A549 (cell line): ENCODE measurements around the gene LIMS1. TPM values are rescaled to one million over a fixed set of nuclear protein-coding genes. Genes with fewer than 3 reads are reported as not detected.

Source experiments
- ATAC-seq, 2 experiments: fragments of 200-7000 bp in 1 of 2; fragments of >200 bp in 1 of 2; cut with Nextera tagmentation in 1 of 2; cut with Tn5 transposase in 1 of 2; 3 replicates each; pipeline versions ENCODE4 v1.8.0 to v1.9.1; 2018 to 2020; ENCODE audit warnings: mild to moderate bottlenecking in 1 of 2, moderate library complexity in 1 of 2
- CTCF ChIA-PET: fragments of 300-600 bp; sonication (Branson Sonifier 250); formaldehyde crosslinking; extraction: SDS; loops from one replicate; lab custom pipeline; 2021; ENCODE audit warnings: antibody characterized with exemption, inconsistent platforms; lab: Yijun Ruan, JAX
- POLR2A ChIA-PET: fragments of 350-600 bp; formaldehyde crosslinking; extraction: SDS; loops from one replicate; lab custom pipeline; 2021; ENCODE audit warnings: antibody characterized with exemption, inconsistent platforms; lab: Yijun Ruan, JAX
- DNase-seq, 2 experiments: peaks; one replicate each; pipeline versions ENCODE4 v3.0.0 to v3.0.0-alpha.2; 2011 to 2016; ENCODE audit warnings: low read depth in 1 of 2, low spot score in 1 of 2
- FAIRE-seq: peaks from 2 replicates; lab custom pipeline; 2011; peaks lifted over from hg19 to GRCh38; lab: Jason Lieb, UNC
- H3K27ac ChIP-seq, 2 experiments: fragments of >200 bp; sonication (Bioruptor Twin); formaldehyde crosslinking; 3 replicates each; pipeline ENCODE4 v1.5.1; 2016 to 2017
- H3K4me1 ChIP-seq: fragments of >200 bp; sonication (Bioruptor Twin); formaldehyde crosslinking; 3 replicates; pipeline ENCODE4 v1.6.1; 2016
- H3K4me2 ChIP-seq: fragments of >200 bp; sonication (Bioruptor Twin); formaldehyde crosslinking; 3 replicates; pipeline ENCODE4 v1.6.1; 2016
- H3K4me3 ChIP-seq: fragments of >200 bp; sonication (Bioruptor Twin); formaldehyde crosslinking; 3 replicates; pipeline ENCODE4 v1.5.1; 2016
- H3K9me3 ChIP-seq: fragments of >200 bp; sonication (Bioruptor Twin); formaldehyde crosslinking; 3 replicates; pipeline ENCODE4 v1.6.1; 2016
- BCL3 ChIP-seq: fragments of >200 bp; sonication (Bioruptor Twin); formaldehyde crosslinking; IDR thresholded peaks from 3 replicates; pipeline ENCODE4 v1.6.1; 2016
- CBX8 ChIP-seq: fragments of 200-600 bp; sonication (generic); IDR thresholded peaks from 2 replicates; pipeline ENCODE4 v1.6.1; 2016
- CEBPB ChIP-seq, 2 experiments: fragments of >200 bp in 1 of 2; sonication (Bioruptor Twin) in 1 of 2; formaldehyde crosslinking in 1 of 2; IDR thresholded peaks; 2 replicates each; pipeline ENCODE4 v1.6.1; 2012 to 2016
- E2F6 ChIP-seq: IDR thresholded peaks from 2 replicates; pipeline ENCODE4 v1.6.1; 2012; ENCODE audit warnings: low read depth, borderline replicate concordance
- FOSL2 ChIP-seq, 2 experiments: fragments of 450-650 bp in 1 of 2; fragments of >200 bp in 1 of 2; sonication (Bioruptor Twin) in 1 of 2; formaldehyde crosslinking; IDR thresholded peaks; 2 replicates each; pipeline versions ENCODE4 v1.5.0 to v1.6.1; 2016 to 2020; ENCODE audit warnings: mild to moderate bottlenecking in 1 of 2, moderate library complexity in 1 of 2
- GATA3 ChIP-seq: IDR thresholded peaks from 2 replicates; pipeline ENCODE4 v1.6.1; 2012; ENCODE audit warnings: borderline replicate concordance
- HDAC2 ChIP-seq: fragments of 200-600 bp; sonication (generic); IDR thresholded peaks from 2 replicates; pipeline ENCODE4 v1.6.1; 2016
- HEYL ChIP-seq: fragments of 250-450 bp; sonication (Bioruptor Pico); IDR thresholded peaks from 2 replicates; pipeline ENCODE4 v1.8.0; 2021; ENCODE audit warnings: mild to moderate bottlenecking, moderate library complexity
- HOXA7 ChIP-seq: fragments of 250-450 bp; sonication (Bioruptor Pico); IDR thresholded peaks from 2 replicates; pipeline ENCODE4 v1.5.0; 2020; ENCODE audit warnings: mild to moderate bottlenecking, moderate library complexity
- HOXB13 ChIP-seq: fragments of 250-450 bp; sonication (Bioruptor Pico); IDR thresholded peaks from 2 replicates; pipeline ENCODE4 v1.5.0; 2020; ENCODE audit warnings: low read depth, mild to moderate bottlenecking, moderate library complexity
- HOXB5 ChIP-seq: fragments of 250-450 bp; sonication (Bioruptor Pico); IDR thresholded peaks from 2 replicates; pipeline ENCODE4 v1.5.0; 2020; ENCODE audit warnings: mild to moderate bottlenecking, moderate library complexity
- JUN ChIP-seq, 2 experiments: fragments of >200 bp; sonication (Bioruptor Twin); formaldehyde crosslinking; IDR thresholded peaks; 2 replicates in 1 of 2; 3 replicates in 1 of 2; pipeline ENCODE4 v1.6.1; 2016 to 2017
- KDM1A ChIP-seq: fragments of 200-600 bp; sonication (generic); IDR thresholded peaks from 2 replicates; pipeline ENCODE4 v1.6.1; 2016; ENCODE audit warnings: low read depth, mild to moderate bottlenecking
- KDM5A ChIP-seq: fragments of 200-600 bp; sonication (generic); IDR thresholded peaks from 2 replicates; pipeline ENCODE4 v1.6.1; 2016; ENCODE audit warnings: antibody characterized with exemption, mild to moderate bottlenecking
- MAFK ChIP-seq: fragments of 450-650 bp; IDR thresholded peaks from 2 replicates; pipeline ENCODE4 v1.6.1; 2014; ENCODE audit not compliant: partially characterized antibody
- MAX ChIP-seq: IDR thresholded peaks from 2 replicates; pipeline ENCODE4 v1.6.1; 2012
- MYC ChIP-seq: IDR thresholded peaks from 2 replicates; pipeline ENCODE4 v1.6.1; 2012; ENCODE audit warnings: mild to moderate bottlenecking, inconsistent platforms, low read length, improper control_type of control experiment, borderline replicate concordance
- NR3C1 ChIP-seq: fragments of >200 bp; sonication (Bioruptor Twin); formaldehyde crosslinking; IDR thresholded peaks from 3 replicates; pipeline ENCODE4 v1.6.1; 2017
- PHF8 ChIP-seq: fragments of 200-600 bp; sonication (generic); IDR thresholded peaks from 2 replicates; pipeline ENCODE4 v1.6.1; 2016; ENCODE audit warnings: low read depth, mild to moderate bottlenecking, antibody characterized with exemption, moderate library complexity, borderline replicate concordance
- POLR2A ChIP-seq: IDR thresholded peaks from 2 replicates; pipeline ENCODE4 v1.6.1; 2012; ENCODE audit warnings: mild to moderate bottlenecking, low read length
- POLR2AphosphoS2 ChIP-seq: conservative IDR thresholded peaks from 2 replicates; pipeline ENCODE4 v1.6.1; 2012; ENCODE audit warnings: low read length, improper control_type of control experiment, inconsistent platforms
- RNF2 ChIP-seq: fragments of 200-600 bp; sonication (generic); IDR thresholded peaks from 2 replicates; pipeline ENCODE4 v1.6.1; 2016; ENCODE audit warnings: low read depth, mild to moderate bottlenecking, antibody characterized with exemption, moderate library complexity, borderline replicate concordance
- TP53 ChIP-seq: fragments of 250-450 bp; sonication (Bioruptor Pico); IDR thresholded peaks from 2 replicates; pipeline ENCODE4 v1.5.0; 2021; ENCODE audit warnings: mild to moderate bottlenecking, moderate library complexity
- ZC3H11A ChIP-seq: fragments of 450-650 bp; IDR thresholded peaks from 2 replicates; pipeline ENCODE4 v1.6.1; 2014; ENCODE audit warnings: antibody characterized with exemption, mild to moderate bottlenecking
- ZNF302 ChIP-seq: fragments of 250-450 bp; sonication (Bioruptor Pico); IDR thresholded peaks from 2 replicates; pipeline ENCODE4 v1.9.0; 2021; ENCODE audit warnings: inconsistent platforms, mild to moderate bottlenecking, moderate library complexity
- WGBS: methylation state at CpG from one replicate; pipeline ENCODE4 v1.1.6; 2017; ENCODE audit errors: missing lambda C conversion rate; 5-methylcytosine and 5-hydroxymethylcytosine counted together
- polyA plus RNA-seq, 4 experiments: library from polyadenylated mRNA; depleted of rRNA in 3 of 4; stranded (reverse); fragments of >200 nt; fragmentation: RNase III in 1 of 4; extraction: RNeasy Plus Mini Kit Qiagen cat#74134 plus additional on column Dnase treatment in 1 of 4; gene quantifications; 2 replicates in 3 of 4; 3 replicates in 1 of 4; pipeline ENCODE4 v1.2.3, GENCODE V29; 2011 to 2017
- TF ChIP-seq, protein P1 (sequence below): fragments of 200-600 bp; sonication (generic); IDR thresholded peaks from 2 replicates; pipeline ENCODE4 v1.6.1; 2016; ENCODE audit warnings: antibody characterized with exemption, mild to moderate bottlenecking, moderate library complexity
- TF ChIP-seq, protein P2 (sequence below): IDR thresholded peaks from 2 replicates; pipeline ENCODE4 v1.6.1; 2012
- TF ChIP-seq, protein P3 (sequence below): fragments of 250-450 bp; sonication (Bioruptor Pico); IDR thresholded peaks from 2 replicates; pipeline ENCODE4 v1.5.0; 2021; ENCODE audit warnings: mild to moderate bottlenecking, moderate library complexity, borderline replicate concordance
- TF ChIP-seq, protein P4 (sequence below): fragments of 250-450 bp; sonication (Bioruptor Pico); IDR thresholded peaks from 2 replicates; pipeline ENCODE4 v1.5.0; 2020; ENCODE audit warnings: low read depth, mild to moderate bottlenecking, moderate library complexity

Gene LIMS1
- polyA plus RNA-seq, 2 of the 4 experiments (the other 2 are of a cell fraction): 40.0 to 94.1 TPM

DNA sequence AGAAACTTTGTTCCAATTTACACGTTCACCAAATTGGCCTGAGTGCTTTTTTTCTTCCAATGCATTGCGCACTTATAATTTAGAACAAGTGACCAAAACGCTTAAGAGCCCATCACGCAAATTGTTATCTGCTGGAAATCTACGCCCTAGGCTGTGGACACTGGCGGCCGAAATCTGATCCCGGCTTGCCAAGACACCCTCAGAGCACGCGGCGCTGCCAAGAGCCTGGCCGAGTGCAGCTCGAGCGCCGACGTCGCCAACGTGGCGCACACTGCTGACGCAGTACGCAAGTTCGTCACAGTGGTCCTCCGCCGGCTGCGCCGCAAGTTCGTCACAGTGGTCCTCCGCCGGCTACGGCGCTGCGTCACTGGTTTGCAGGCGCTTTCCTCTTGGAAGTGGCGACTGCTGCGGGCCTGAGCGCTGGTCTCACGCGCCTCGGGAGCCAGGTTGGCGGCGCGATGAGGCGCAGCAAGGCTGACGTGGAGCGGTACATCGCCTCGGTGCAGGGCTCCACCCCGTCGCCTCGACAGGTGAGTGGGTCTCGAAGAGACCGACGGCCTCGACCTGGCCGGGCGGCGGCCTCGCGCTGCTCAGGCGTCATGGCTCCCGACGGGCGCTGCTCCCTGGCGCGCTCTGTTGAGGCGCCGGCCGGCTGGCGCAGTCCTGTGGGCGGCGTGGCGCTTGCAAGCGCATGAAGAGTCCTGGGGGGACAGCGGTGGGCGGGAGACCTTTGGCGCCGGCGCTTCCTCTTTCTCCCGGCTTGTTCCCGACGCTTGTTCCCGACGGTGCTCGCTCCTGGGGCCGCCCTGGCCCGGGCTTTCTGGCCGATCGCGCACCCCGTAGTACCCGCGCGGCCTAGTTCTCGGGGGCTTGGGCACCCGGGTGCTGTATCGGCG lies 185.1 kb downstream of the LIMS1 start, which contains the start of gene RANBP2:
Gene RANBP2 (plus strand): TSS at position 334 of the 896 bp plus-strand sequence. CDS start 125 bp downstream, at position 459.
- 1% methylated on average over 44 of the region's 97 CpGs for whole genome bisulfite sequencing
- TF ChIP-seq NR3C1: no peak
- TF ChIP-seq, protein P1, sequence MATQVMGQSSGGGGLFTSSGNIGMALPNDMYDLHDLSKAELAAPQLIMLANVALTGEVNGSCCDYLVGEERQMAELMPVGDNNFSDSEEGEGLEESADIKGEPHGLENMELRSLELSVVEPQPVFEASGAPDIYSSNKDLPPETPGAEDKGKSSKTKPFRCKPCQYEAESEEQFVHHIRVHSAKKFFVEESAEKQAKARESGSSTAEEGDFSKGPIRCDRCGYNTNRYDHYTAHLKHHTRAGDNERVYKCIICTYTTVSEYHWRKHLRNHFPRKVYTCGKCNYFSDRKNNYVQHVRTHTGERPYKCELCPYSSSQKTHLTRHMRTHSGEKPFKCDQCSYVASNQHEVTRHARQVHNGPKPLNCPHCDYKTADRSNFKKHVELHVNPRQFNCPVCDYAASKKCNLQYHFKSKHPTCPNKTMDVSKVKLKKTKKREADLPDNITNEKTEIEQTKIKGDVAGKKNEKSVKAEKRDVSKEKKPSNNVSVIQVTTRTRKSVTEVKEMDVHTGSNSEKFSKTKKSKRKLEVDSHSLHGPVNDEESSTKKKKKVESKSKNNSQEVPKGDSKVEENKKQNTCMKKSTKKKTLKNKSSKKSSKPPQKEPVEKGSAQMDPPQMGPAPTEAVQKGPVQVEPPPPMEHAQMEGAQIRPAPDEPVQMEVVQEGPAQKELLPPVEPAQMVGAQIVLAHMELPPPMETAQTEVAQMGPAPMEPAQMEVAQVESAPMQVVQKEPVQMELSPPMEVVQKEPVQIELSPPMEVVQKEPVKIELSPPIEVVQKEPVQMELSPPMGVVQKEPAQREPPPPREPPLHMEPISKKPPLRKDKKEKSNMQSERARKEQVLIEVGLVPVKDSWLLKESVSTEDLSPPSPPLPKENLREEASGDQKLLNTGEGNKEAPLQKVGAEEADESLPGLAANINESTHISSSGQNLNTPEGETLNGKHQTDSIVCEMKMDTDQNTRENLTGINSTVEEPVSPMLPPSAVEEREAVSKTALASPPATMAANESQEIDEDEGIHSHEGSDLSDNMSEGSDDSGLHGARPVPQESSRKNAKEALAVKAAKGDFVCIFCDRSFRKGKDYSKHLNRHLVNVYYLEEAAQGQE: peak; percentile 28; the same call in 1 of the 2 replicates
- TF ChIP-seq, protein P2, sequence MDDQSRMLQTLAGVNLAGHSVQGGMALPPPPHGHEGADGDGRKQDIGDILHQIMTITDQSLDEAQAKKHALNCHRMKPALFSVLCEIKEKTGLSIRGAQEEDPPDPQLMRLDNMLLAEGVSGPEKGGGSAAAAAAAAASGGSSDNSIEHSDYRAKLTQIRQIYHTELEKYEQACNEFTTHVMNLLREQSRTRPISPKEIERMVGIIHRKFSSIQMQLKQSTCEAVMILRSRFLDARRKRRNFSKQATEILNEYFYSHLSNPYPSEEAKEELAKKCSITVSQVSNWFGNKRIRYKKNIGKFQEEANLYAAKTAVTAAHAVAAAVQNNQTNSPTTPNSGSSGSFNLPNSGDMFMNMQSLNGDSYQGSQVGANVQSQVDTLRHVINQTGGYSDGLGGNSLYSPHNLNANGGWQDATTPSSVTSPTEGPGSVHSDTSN: 0 out of 2 replicates have a peak, but pooled peaks have one; percentile 21
- TF ChIP-seq BCL3: peak; percentile 87
- no peak for TF ChIP-seq FOSL2 (IDR thresholded peaks at IDR 0.05)
- 0 out of 2 replicates have a peak, but pooled peaks have one; percentile 19 for TF ChIP-seq FOSL2 (CRISPR knock-in tag; IDR thresholded peaks at IDR 0.05)
- peak; percentile 47; the same call in 1 of the 2 replicates for TF ChIP-seq KDM5A
- no peak for TF ChIP-seq HDAC2
- TF ChIP-seq JUN (IDR thresholded peaks at IDR 0.05): peak; percentile 84 to 92; a peak in 4 of 5 replicates
- peak; percentile 100 for TF ChIP-seq MAX
- no peak for TF ChIP-seq POLR2AphosphoS2
- TF ChIP-seq CBX8: no peak
- TF ChIP-seq HOXA7 (CRISPR knock-in tag): peak; percentile 77; the same call in 1 of the 2 replicates
- TF ChIP-seq E2F6: peak; percentile 93
- TF ChIP-seq ZNF302 (CRISPR knock-in tag): no peak
- TF ChIP-seq CEBPB (IDR thresholded peaks at IDR 0.05): no peak; a peak in 1 of 4 replicates
- no peak for TF ChIP-seq KDM1A
- peak; percentile 98 for TF ChIP-seq MYC
- no peak for TF ChIP-seq ZC3H11A
- TF ChIP-seq HOXB13 (CRISPR knock-in tag): peak; percentile 58; the same call in 1 of the 2 replicates
- TF ChIP-seq TP53 (CRISPR knock-in tag): peak; percentile 64; the same call in 1 of the 2 replicates
- peak; percentile 88; the same call in 1 of the 2 replicates for TF ChIP-seq HOXB5
- TF ChIP-seq, protein P3, sequence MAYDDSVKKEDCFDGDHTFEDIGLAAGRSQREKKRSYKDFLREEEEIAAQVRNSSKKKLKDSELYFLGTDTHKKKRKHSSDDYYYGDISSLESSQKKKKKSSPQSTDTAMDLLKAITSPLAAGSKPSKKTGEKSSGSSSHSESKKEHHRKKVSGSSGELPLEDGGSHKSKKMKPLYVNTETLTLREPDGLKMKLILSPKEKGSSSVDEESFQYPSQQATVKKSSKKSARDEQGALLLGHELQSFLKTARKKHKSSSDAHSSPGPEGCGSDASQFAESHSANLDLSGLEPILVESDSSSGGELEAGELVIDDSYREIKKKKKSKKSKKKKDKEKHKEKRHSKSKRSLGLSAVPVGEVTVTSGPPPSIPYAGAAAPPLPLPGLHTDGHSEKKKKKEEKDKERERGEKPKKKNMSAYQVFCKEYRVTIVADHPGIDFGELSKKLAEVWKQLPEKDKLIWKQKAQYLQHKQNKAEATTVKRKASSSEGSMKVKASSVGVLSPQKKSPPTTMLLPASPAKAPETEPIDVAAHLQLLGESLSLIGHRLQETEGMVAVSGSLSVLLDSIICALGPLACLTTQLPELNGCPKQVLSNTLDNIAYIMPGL (CRISPR knock-in tag): no peak; the same call in 1 of the 2 replicates
- peak; percentile 55 for TF ChIP-seq MAFK
- TF ChIP-seq PHF8: peak; percentile 78
- TF ChIP-seq RNF2: peak; percentile 62; the same call in 1 of the 2 replicates
- TF ChIP-seq POLR2A: peak; percentile 93
- TF ChIP-seq, protein P4, sequence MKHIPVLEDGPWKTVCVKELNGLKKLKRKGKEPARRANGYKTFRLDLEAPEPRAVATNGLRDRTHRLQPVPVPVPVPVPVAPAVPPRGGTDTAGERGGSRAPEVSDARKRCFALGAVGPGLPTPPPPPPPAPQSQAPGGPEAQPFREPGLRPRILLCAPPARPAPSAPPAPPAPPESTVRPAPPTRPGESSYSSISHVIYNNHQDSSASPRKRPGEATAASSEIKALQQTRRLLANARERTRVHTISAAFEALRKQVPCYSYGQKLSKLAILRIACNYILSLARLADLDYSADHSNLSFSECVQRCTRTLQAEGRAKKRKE (CRISPR knock-in tag): peak; percentile 88
- peak; percentile 41 for TF ChIP-seq GATA3
- no peak for TF ChIP-seq HEYL

More for the DNA sequence above, 185.1 kb downstream of the LIMS1 start, which contains the start of gene RANBP2:
- CTCF ChIA-PET: no interaction called here
- DNase-seq (peak; percentile 63 to 99), FAIRE-seq (no peak), ATAC-seq (peak; percentile 98 to 100)
- Histone ChIP-seq H3K9me3 (no peaks in the 10 kb centered on the region), H3K27ac (peak within 1 kb of the TSS; percentile 79 to 98), H3K4me2 (peak within 1 kb of the TSS; percentile 88), H3K4me3 (peak within 1 kb of the TSS; percentile 55), H3K4me1 (peaks cover 6% of the 10 kb centered on the region; the same call in 1 of the 3 replicates)
- POLR2A ChIA-PET: interaction anchor here (0.6 to 1.0 kb wide), 2 partner anchors 9 to 22 kb away, joined by 3 to 4 read pairs; no protein-coding TSS in a partner anchor
